ENCODE results near the gene PLSCR4. TPM values are rescaled to one million over a fixed set of nuclear protein-coding genes. Genes with fewer than 3 reads are reported as not detected.

Gene PLSCR4
- total and polyA plus RNA-seq, 2 of the 8 experiments (the other 6 are each of a cell fraction or from before 2014, with no cell fraction given) = 1.8 to 2.9 TPM

- no peak overlapping the region for H3K4ac ChIP-seq (replicated peaks; ENCODE audit: insufficient read length, low read depth, low read length)
- no peak overlapping the region for H3K9ac ChIP-seq (replicated peaks in 1 of 4; ENCODE audit: extremely low read depth in 1 of 4, low read depth in 3 of 4, low read length in 3 of 4)
- H4K8ac ChIP-seq (ENCODE audit: extremely low read depth, insufficient read depth, low read length) = no peak overlapping the region
- no peak overlapping the region for H3K56ac ChIP-seq (replicated peaks; ENCODE audit: insufficient read length, low read depth, low read length)
- no peak overlapping the region for H2BK120ac ChIP-seq (replicated peaks; ENCODE audit: low read depth, low read length)
- H4K91ac ChIP-seq (replicated peaks; ENCODE audit: insufficient read length, low read length) = no peak overlapping the region
- H3K79me2 ChIP-seq (ENCODE audit: control insufficient read depth in 1 of 2, insufficient read depth in 2 of 2, low read length in 2 of 2) = no peaks in the 10 kb centered on the region
- H4K5ac ChIP-seq (ENCODE audit: insufficient read length, low read depth, low read length) = no peak overlapping the region
- H3K27me3 ChIP-seq (replicated peaks in 1 of 4; ENCODE audit: control insufficient read depth in 3 of 4, extremely low read depth in 1 of 4, insufficient read depth in 3 of 4, low read length in 3 of 4) = no peaks in the 10 kb centered on the region; a peak in 1 of 7 replicates
- POLR2A ChIA-PET (ENCODE audit: partially characterized antibody) = no interaction called here
- H3K14ac ChIP-seq (ENCODE audit: insufficient read length) = no peak overlapping the region
- CTCF ChIA-PET (ENCODE audit: partially characterized antibody) = interaction anchor here (0.6 to 1.4 kb wide), 3 partner anchors 91 to 314 kb away, joined by 3 to 4 read pairs (median 3); no protein-coding TSS in a partner anchor
- peak overlapping the region; percentile 84; the same call in 1 of the 2 replicates for H2AFZ ChIP-seq (ENCODE audit: low read length)
- H3K79me1 ChIP-seq (ENCODE audit: low read depth, low read length) = no peaks in the 10 kb centered on the region
- TF ChIP-seq SIN3A (conservative IDR thresholded peaks at IDR 0.05 in 1 of 2, IDR thresholded peaks at IDR 0.05 in 1 of 2; ENCODE audit: low read depth in 1 of 2, low read length in 2 of 2) (no peak), PHF8 (conservative IDR thresholded peaks at IDR 0.05; ENCODE audit: low read depth, low read length) (no peak), CBX5 (IDR thresholded peaks at IDR 0.05; ENCODE audit: low read depth, low read length) (no peak), BRCA1 (IDR thresholded peaks at IDR 0.05; ENCODE audit: low read depth, low read length) (no peak), GABPA (IDR thresholded peaks at IDR 0.05; ENCODE audit: borderline replicate concordance, insufficient read depth, low read length) (no peak), SP1 (IDR thresholded peaks at IDR 0.05; ENCODE audit: low read depth, low read length) (no peak)
- no peak for DNase-seq (ENCODE audit: low read depth in 1 of 2, low spot score in 2 of 2)
- no peak overlapping the region for H2BK20ac ChIP-seq (ENCODE audit: low read length)
- no peak for FAIRE-seq
- H3K23me2 ChIP-seq (ENCODE audit: low read depth, low read length) = no peaks in the 10 kb centered on the region; the same call in 1 of the 2 replicates
- no peak overlapping the region for H3K27ac ChIP-seq (ENCODE audit: low read depth, low read length)
- no peaks in the 10 kb centered on the region for H3K36me3 ChIP-seq (ENCODE audit: control insufficient read depth in 2 of 4, insufficient read depth in 4 of 4, low read length in 3 of 4)
- H2BK5ac ChIP-seq (ENCODE audit: low read depth, low read length) = no peak overlapping the region
- H3K18ac ChIP-seq (ENCODE audit: extremely low read depth, low read length) = no peak overlapping the region
- 86% methylated on average over 4 of the region's 4 CpGs; no CpG with 5 or more reads in 1 of the 2 experiments for WGBS, 2 experiments (ENCODE audit: extremely low coverage in 1 of 2, insufficient coverage in 1 of 2, insufficient read length in 1 of 2, insufficient replicate concordance in 2 of 2, low coverage in 1 of 2, low lambda C conversion rate in 2 of 2, missing lambda C conversion rate in 1 of 2)
- no peak overlapping the region for H3K23ac ChIP-seq (ENCODE audit: insufficient read length)
- H3K9me3 ChIP-seq (ENCODE audit: insufficient read depth in 2 of 2, low read depth in 1 of 2, low read length in 1 of 2) = no peaks in the 10 kb centered on the region
- H3K4me3 ChIP-seq (ENCODE audit: extremely low read depth in 1 of 4, insufficient read depth in 2 of 4, low read depth in 3 of 4, low read length in 4 of 4) = no peak overlapping the region
- no peaks in the 10 kb centered on the region for H4K20me1 ChIP-seq (replicated peaks in 1 of 2; ENCODE audit: control insufficient read depth in 1 of 2, insufficient read depth in 2 of 2, low read length in 2 of 2)
- H3K4me2 ChIP-seq (ENCODE audit: insufficient read depth in 1 of 2, low read depth in 2 of 2, low read length in 2 of 2) = no peak overlapping the region
- no peak overlapping the region for H2BK15ac ChIP-seq (ENCODE audit: low read length)
- no peaks in the 10 kb centered on the region for H3K4me1 ChIP-seq (replicated peaks in 1 of 4; ENCODE audit: control insufficient read depth in 3 of 4, insufficient read depth in 4 of 4, low read length in 3 of 4)
- H2AK5ac ChIP-seq (ENCODE audit: low read depth, low read length) = no peak overlapping the region
- H2BK12ac ChIP-seq (ENCODE audit: low read depth, low read length) = no peak overlapping the region
Observed at GRCh38 chr3:146280864-146281263, 30.0 kb upstream of the PLSCR4 start.
